Vagina (tissue), 2 donors: ENCODE measurements around the gene AQP9.

ENCODE experiments used
- POLR2A ChIP-seq, 2 donors: fragments of 450-650 bp; IDR thresholded peaks; one replicate each; pipeline ENCODE4 v1.6.1; 2017; ENCODE audit warnings: antibody characterized with exemption in 2 of 2, mild to moderate bottlenecking in 2 of 2, moderate library complexity in 2 of 2
- POLR2AphosphoS5 ChIP-seq, 2 donors: sonication (generic); formaldehyde crosslinking; IDR thresholded peaks; one replicate each; pipeline ENCODE4 v1.9.0; 2017; ENCODE audit warnings: antibody characterized with exemption in 2 of 2, mild to moderate bottlenecking in 2 of 2, low read depth in 1 of 2; ENCODE audit not compliant: insufficient read depth in 1 of 2
- TF ChIP-seq, protein P1 (sequence below), 3 experiments: fragments of 450-650 bp in 2 of 3; fragments of 200-600 bp in 1 of 3; sonication (generic) in 1 of 3; IDR thresholded peaks; one replicate each; pipeline ENCODE4 v1.5.1; 2017 to 2019; ENCODE audit warnings: antibody characterized with exemption in 3 of 3, mild to moderate bottlenecking in 2 of 3, moderate library complexity in 2 of 3

DNA sequence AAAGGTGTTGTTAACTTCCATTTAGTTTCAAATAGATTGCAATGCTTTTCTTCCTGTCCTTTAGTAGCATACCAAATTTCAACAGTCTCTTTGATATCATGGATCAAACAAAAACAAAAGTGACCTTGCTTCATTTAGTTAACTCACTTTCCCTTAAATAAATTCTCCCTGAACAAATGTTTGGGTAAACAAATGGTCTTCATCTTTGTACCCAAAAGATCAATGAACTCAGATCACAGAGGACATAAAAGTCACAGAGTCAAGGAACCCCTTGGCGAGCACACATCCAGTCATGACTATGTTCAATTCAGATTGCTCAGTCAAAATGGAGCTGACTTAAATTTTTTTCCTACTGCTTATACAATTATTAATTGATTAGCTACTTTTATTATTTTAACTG lies 20.6 kb upstream of the AQP9 start:
- TF ChIP-seq, protein P1, sequence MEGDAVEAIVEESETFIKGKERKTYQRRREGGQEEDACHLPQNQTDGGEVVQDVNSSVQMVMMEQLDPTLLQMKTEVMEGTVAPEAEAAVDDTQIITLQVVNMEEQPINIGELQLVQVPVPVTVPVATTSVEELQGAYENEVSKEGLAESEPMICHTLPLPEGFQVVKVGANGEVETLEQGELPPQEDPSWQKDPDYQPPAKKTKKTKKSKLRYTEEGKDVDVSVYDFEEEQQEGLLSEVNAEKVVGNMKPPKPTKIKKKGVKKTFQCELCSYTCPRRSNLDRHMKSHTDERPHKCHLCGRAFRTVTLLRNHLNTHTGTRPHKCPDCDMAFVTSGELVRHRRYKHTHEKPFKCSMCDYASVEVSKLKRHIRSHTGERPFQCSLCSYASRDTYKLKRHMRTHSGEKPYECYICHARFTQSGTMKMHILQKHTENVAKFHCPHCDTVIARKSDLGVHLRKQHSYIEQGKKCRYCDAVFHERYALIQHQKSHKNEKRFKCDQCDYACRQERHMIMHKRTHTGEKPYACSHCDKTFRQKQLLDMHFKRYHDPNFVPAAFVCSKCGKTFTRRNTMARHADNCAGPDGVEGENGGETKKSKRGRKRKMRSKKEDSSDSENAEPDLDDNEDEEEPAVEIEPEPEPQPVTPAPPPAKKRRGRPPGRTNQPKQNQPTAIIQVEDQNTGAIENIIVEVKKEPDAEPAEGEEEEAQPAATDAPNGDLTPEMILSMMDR (IDR thresholded peaks at IDR 0.05) = no peak
- TF ChIP-seq POLR2A (IDR thresholded peaks at IDR 0.05) = no peak
- no peak for TF ChIP-seq POLR2AphosphoS5 (IDR thresholded peaks at IDR 0.05; ENCODE audit: insufficient read depth in 1 of 2, low read depth in 1 of 2)
